CD14-positive monocyte (primary cell): ENCODE data around the gene SEMA4G. TPM values are rescaled to one million over a fixed set of nuclear protein-coding genes. Genes with fewer than 3 reads are reported as not detected.

Experiments
- DNase-seq, 3 donors: peaks; one replicate each; pipeline ENCODE4 v3.0.0-alpha.2; 2011 to 2022
- H2AFZ ChIP-seq: 2 replicates; pipeline ENCODE4 v1.6.0; 2012; ENCODE audit warnings: mild to moderate bottlenecking, low read depth, low read length, inconsistent platforms; ENCODE audit not compliant: insufficient read depth, poor library complexity, severe bottlenecking
- H3K27ac ChIP-seq, 2 donors: 1 replicate in 1 of 2; 2 replicates in 1 of 2; pipeline ENCODE4 v1.5.1; 2012 to 2013; ENCODE audit warnings: low read length in 2 of 2, control low read depth in 1 of 2, inconsistent platforms in 1 of 2, low read depth in 1 of 2, mild to moderate bottlenecking in 1 of 2
- H3K27me3 ChIP-seq, 2 donors: one replicate each; pipeline versions ENCODE4 v1.6.0 to v1.6.1; 2011 to 2013; ENCODE audit warnings: low read length in 2 of 2; ENCODE audit not compliant: control insufficient read depth in 2 of 2, insufficient read depth in 2 of 2
- H3K36me3 ChIP-seq, 2 donors: replicated peaks in 1 of 2; 1 replicate in 1 of 2; 2 replicates in 1 of 2; pipeline versions ENCODE4 v1.5.1 to v1.6.1; 2012 to 2013; ENCODE audit warnings: low read length in 2 of 2, control low read depth in 1 of 2, inconsistent platforms in 1 of 2, mild to moderate bottlenecking in 1 of 2; ENCODE audit not compliant: insufficient read depth in 2 of 2, control insufficient read depth in 1 of 2
- H3K4me1 ChIP-seq, 2 donors: 1 replicate in 1 of 2; 2 replicates in 1 of 2; pipeline versions ENCODE4 v1.5.1 to v1.6.1; 2012 to 2013; ENCODE audit warnings: low read length in 2 of 2, control low read depth in 1 of 2, inconsistent platforms in 1 of 2, mild to moderate bottlenecking in 1 of 2, moderate library complexity in 1 of 2; ENCODE audit not compliant: insufficient read depth in 2 of 2, control insufficient read depth in 1 of 2
- H3K4me2 ChIP-seq: replicated peaks from 2 replicates; pipeline ENCODE3; 2012; ENCODE audit warnings: low read length, moderate library complexity, mild to moderate bottlenecking; ENCODE audit not compliant: poor library complexity, severe bottlenecking; ENCODE audit errors: extremely low read depth
- H3K4me3 ChIP-seq, 3 experiments: fragments of 200-600 bp in 1 of 3; sonication (generic) in 1 of 3; replicated peaks in 1 of 3; 1 replicate in 2 of 3; 2 replicates in 1 of 3; pipeline ENCODE4 v1.5.1; 2011 to 2013; ENCODE audit warnings: low read length in 3 of 3, mild to moderate bottlenecking in 3 of 3, control low read depth in 2 of 3, low read depth in 2 of 3, inconsistent platforms in 1 of 3, moderate library complexity in 1 of 3
- H3K79me2 ChIP-seq: 2 replicates; pipeline ENCODE4 v1.6.0; 2012; ENCODE audit warnings: mild to moderate bottlenecking, control low read depth, inconsistent platforms, low read length, moderate library complexity; ENCODE audit not compliant: insufficient read depth
- H3K9ac ChIP-seq: 2 replicates; pipeline ENCODE4 v1.6.0; 2017; ENCODE audit warnings: low read length, mild to moderate bottlenecking; ENCODE audit not compliant: insufficient read depth, poor library complexity, severe bottlenecking
- H3K9me3 ChIP-seq, 2 donors: replicated peaks in 1 of 2; 1 replicate in 1 of 2; 2 replicates in 1 of 2; pipeline versions ENCODE4 v1.5.1 to v1.6.1; 2012 to 2013; ENCODE audit warnings: low read length in 2 of 2, control low read depth in 1 of 2; ENCODE audit not compliant: control insufficient read depth in 1 of 2, insufficient read depth in 1 of 2
- H4K20me1 ChIP-seq: 2 replicates; pipeline ENCODE4 v1.6.0; 2012; ENCODE audit warnings: mild to moderate bottlenecking, low read length, control low read depth, moderate library complexity; ENCODE audit not compliant: insufficient read depth
- H3K27ac Mint-ChIP-seq, 7 donors: one replicate each; pipeline ENCODE4 v1.8.0; 2020; ENCODE audit warnings: mild to moderate bottlenecking in 7 of 7, mixed read lengths in 7 of 7, moderate library complexity in 6 of 7, inconsistent platforms in 2 of 7
- H3K27me3 Mint-ChIP-seq, 3 donors: one replicate each; pipeline ENCODE4 v1.8.0; 2021 to 2022; ENCODE audit warnings: low read depth in 3 of 3, mild to moderate bottlenecking in 3 of 3, mixed read lengths in 3 of 3, moderate library complexity in 3 of 3, inconsistent platforms in 1 of 3
- H3K36me3 Mint-ChIP-seq, 2 donors: one replicate each; pipeline ENCODE4 v1.8.0; 2020; ENCODE audit warnings: mixed read lengths in 2 of 2, inconsistent platforms in 1 of 2, mild to moderate bottlenecking in 1 of 2
- H3K4me1 Mint-ChIP-seq: one replicate; pipeline ENCODE4 v1.8.0; 2020; ENCODE audit warnings: mild to moderate bottlenecking, mixed read lengths
- H3K4me3 Mint-ChIP-seq, 2 donors: one replicate each; pipeline ENCODE4 v1.8.0; 2020; ENCODE audit warnings: mild to moderate bottlenecking in 2 of 2, mixed read lengths in 2 of 2, moderate library complexity in 1 of 2
- H3K9me3 Mint-ChIP-seq, 7 donors: one replicate each; pipeline ENCODE4 v1.8.0; 2020 to 2022; ENCODE audit warnings: mixed read lengths in 7 of 7, mild to moderate bottlenecking in 6 of 7, moderate library complexity in 6 of 7, inconsistent platforms in 2 of 7
- WGBS: methylation state at CpG from one replicate; pipeline ENCODE4 v1.1.5; 2013; ENCODE audit warnings: missing lambda C conversion rate; ENCODE audit not compliant: insufficient coverage; 5-methylcytosine and 5-hydroxymethylcytosine counted together
- intact Hi-C, 2 donors: fragments of 100-400 bp; cut with micrococcal nuclease; formaldehyde crosslinking; loops; one replicate each; pipeline versions ENCODE4 v1.15.0 to v1.15.1; 2023
- polyA plus RNA-seq, 3 donors: library from polyadenylated mRNA; depleted of rRNA in 1 of 3; unstranded in 2 of 3; stranded (reverse) in 1 of 3; fragments of 300-500 nt in 2 of 3; fragments of >200 nt in 1 of 3; fragmentation: Illumina TruSeq in 2 of 3; gene quantifications; 1 replicate in 2 of 3; 2 replicates in 1 of 3; pipeline ENCODE4 v1.2.3, GENCODE V29; 2012 to 2021
- TF ChIP-seq, protein P1 (sequence below): fragments of 200-600 bp; IDR thresholded peaks from one replicate; pipeline ENCODE4 v1.8.0; 2022; ENCODE audit warnings: antibody characterized with exemption, mild to moderate bottlenecking

SEMA4G gene
- polyA plus RNA-seq, 3 donors: 0.24 TPM; not detected in 2

DNA sequence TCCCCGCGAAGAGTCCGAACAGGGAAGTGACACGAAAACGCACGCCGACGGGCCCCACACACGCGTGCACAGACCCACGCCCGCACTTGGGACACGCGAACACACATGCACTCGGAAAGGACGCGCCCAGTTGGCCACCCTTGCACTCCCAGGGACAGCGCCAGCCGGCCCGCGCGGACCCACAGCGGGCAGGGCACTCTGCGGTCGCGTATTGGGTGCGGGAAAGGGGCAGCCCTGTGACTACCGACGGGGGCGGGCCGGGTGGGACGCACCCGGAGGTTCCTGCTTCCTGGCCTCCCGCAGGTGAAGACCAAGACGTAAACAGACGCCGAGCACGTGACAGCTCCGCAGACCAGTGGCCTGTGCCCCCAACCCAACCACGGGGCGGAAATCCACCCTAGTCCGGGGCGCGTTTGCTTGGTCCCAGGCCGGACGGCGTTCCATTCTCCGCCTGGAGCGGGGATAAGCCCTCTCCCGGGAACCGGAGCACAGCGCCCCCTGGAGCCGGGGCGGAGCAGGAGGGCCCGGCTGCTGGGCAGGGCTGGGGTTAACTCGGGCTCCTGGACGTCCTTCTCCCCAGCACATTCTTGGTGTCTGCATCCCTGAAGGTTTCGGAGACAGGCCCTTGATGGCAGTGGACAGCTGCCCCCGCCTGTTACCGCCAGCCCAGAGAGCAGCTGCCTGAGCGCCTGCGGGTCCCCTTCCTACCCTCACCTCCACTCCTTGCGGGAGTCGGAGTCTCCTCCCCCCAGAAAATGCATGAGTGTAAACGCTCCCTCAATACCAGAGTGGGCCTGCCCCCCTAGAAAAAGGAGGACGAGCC is 28.3 kb downstream of the SEMA4G start:
- Histone ChIP-seq H4K20me1 (no peaks in the 10 kb centered on the region), H3K4me2 (peak overlapping the region; percentile 85), H3K4me3 (peak overlapping the region; percentile 74 to 92 (median 88)), H3K9me3 (no peaks in the 10 kb centered on the region), H3K9ac (peak overlapping the region; percentile 86), H3K4me1 (peaks cover 35 to 52% of the 10 kb centered on the region in 2 donors), H3K79me2 (peaks cover 5% of the 10 kb centered on the region), H3K36me3 (peaks cover 3 to 9% of the 10 kb centered on the region in 2 donors), H3K27me3 (no peaks in the 10 kb centered on the region), H3K27ac (peak overlapping the region in 1 of 2 donors; percentile 48), H2AFZ (peak overlapping the region; percentile 94)
- Mint-ChIP-seq H3K4me1 (peaks cover 39% of the 10 kb centered on the region), H3K27ac (peak overlapping the region; percentile 50 to 83 (median 74)), H3K9me3 (no peaks in the 10 kb centered on the region), H3K36me3 (peaks cover 13 to 14% of the 10 kb centered on the region in 2 donors), H3K4me3 (peak overlapping the region; percentile 95 to 98), H3K27me3 (peaks cover 0 to 5% (median 4%) of the 10 kb centered on the region in 3 donors)
- intact Hi-C loops: no loop called here
- TF ChIP-seq, protein P1, sequence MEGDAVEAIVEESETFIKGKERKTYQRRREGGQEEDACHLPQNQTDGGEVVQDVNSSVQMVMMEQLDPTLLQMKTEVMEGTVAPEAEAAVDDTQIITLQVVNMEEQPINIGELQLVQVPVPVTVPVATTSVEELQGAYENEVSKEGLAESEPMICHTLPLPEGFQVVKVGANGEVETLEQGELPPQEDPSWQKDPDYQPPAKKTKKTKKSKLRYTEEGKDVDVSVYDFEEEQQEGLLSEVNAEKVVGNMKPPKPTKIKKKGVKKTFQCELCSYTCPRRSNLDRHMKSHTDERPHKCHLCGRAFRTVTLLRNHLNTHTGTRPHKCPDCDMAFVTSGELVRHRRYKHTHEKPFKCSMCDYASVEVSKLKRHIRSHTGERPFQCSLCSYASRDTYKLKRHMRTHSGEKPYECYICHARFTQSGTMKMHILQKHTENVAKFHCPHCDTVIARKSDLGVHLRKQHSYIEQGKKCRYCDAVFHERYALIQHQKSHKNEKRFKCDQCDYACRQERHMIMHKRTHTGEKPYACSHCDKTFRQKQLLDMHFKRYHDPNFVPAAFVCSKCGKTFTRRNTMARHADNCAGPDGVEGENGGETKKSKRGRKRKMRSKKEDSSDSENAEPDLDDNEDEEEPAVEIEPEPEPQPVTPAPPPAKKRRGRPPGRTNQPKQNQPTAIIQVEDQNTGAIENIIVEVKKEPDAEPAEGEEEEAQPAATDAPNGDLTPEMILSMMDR: peak; percentile 97
- peak; percentile 49 to 64 (median 55) for DNase-seq
- under 1% methylated on average over 49 of the region's 66 CpGs for WGBS

DNA sequence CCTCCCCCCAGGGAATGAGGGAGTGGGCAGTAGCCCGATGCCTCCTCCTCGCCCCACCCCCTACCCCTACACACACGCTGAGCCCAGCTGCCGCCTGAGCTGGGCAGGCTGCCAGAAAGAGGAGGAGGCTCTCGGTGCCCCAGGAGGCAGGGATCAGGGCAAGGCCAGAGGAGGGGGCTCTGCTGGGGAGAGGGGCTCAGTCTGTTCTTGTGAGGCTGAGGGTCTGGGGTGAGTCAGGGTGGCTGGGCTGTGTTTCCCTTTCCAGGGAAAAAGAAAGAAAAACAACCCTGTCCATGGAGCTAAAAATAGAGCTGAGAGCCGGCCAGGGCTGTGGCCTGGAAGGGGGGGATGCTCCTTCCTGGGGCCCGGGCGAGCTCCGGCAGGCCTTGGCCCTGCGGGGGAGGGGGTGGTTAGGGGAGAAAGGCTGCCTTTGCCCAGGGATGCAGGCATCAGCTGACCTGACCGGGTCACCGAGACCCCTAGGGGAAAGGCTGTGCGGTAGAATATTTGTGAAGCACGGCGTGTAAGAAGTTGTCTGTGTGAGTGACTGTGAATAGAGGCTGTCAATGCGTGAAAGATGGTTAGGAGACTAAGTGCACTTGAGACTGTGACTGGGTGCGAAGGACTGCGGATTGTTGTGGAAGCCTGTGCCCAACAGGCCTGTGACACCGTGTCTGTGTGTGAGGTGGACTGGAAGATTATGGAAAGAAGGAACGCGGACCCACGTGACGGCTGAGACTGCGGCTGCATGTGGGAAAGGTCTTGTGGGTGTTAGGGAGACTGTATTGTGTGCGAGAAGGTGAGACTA is 29.1 kb downstream of the SEMA4G start:
- Mint-ChIP-seq H3K27me3 (peaks cover 0 to 5% (median 4%) of the 10 kb centered on the region in 3 donors), H3K27ac (peak overlapping the region in 6 of 7 donors; percentile 50 to 90 (median 78)), H3K4me1 (peaks cover 39% of the 10 kb centered on the region), H3K9me3 (no peaks in the 10 kb centered on the region), H3K4me3 (peak overlapping the region; percentile 95 to 98), H3K36me3 (peaks cover 5 to 9% of the 10 kb centered on the region in 2 donors)
- H3K4me2 ChIP-seq: peak overlapping the region; percentile 85
- H3K36me3 ChIP-seq: peaks cover under 1 to 4% of the 10 kb centered on the region in 2 donors
- no peaks in the 10 kb centered on the region for H3K9me3 ChIP-seq
- no peaks in the 10 kb centered on the region for H4K20me1 ChIP-seq
- peak; percentile 23 to 36 (median 30) for DNase-seq
- intact Hi-C loops: no loop called here
- under 1% methylated on average over 21 of the region's 25 CpGs for WGBS
- peak overlapping the region; percentile 10 to 40 for H3K27ac ChIP-seq
- TF ChIP-seq, protein P1: no peak
- no peaks in the 10 kb centered on the region for H3K27me3 ChIP-seq
- H3K4me3 ChIP-seq: peak overlapping the region; percentile 74 to 92 (median 88)
- H2AFZ ChIP-seq: peak overlapping the region; percentile 94
- peaks cover 35 to 52% of the 10 kb centered on the region in 2 donors for H3K4me1 ChIP-seq
- peak overlapping the region; percentile 86 for H3K9ac ChIP-seq
- peaks cover 5% of the 10 kb centered on the region for H3K79me2 ChIP-seq
